Measurements from ENCODE around the gene MAGED4B.
"Not testable (repeated sequence)": the region's sequence is repeated elsewhere in the genome, so short reads cannot be mapped to it uniquely, and the experiment has no call there.

Gene MAGED4B, protein sequence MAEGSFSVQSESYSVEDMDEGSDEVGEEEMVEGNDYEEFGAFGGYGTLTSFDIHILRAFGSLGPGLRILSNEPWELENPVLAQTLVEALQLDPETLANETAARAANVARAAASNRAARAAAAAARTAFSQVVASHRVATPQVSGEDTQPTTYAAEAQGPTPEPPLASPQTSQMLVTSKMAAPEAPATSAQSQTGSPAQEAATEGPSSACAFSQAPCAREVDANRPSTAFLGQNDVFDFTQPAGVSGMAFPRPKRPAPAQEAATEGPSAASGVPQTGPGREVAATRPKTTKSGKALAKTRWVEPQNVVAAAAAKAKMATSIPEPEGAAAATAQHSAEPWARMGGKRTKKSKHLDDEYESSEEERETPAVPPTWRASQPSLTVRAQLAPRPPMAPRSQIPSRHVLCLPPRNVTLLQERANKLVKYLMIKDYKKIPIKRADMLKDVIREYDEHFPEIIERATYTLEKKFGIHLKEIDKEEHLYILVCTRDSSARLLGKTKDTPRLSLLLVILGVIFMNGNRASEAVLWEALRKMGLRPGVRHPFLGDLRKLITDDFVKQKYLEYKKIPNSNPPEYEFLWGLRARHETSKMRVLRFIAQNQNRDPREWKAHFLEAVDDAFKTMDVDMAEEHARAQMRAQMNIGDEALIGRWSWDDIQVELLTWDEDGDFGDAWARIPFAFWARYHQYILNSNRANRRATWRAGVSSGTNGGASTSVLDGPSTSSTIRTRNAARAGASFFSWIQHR

GRCh38 chrX:52068666-52069640 is at the start of gene MAGED4B:
TSS of gene MAGED4B (minus strand) at chrX:52069183. CDS start at chrX:52068172, 1,011 bp downstream.
- H3K9ac ChIP-seq (ENCODE audit: low read length) = not testable (repeated sequence)

DNA sequence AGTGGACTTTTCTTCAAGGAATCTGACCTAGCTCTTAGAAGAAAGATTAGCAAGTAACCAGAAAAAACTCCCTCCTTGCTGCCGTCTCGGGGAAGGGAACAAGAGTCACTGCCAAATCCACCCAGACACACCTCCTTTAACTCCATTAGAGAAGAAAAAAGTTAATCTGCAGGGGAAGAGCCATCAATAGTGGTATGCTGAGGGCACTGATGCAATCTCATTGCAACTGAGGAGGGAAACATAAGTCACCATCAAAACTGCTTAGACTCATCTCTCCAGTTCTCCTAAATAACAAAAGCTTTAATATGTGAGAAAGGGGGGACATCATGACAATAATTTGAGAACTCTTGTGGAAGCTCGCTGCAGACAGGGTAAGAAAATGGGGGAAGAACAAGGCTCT is 49.3 kb upstream of the MAGED4B start:
- no peak overlapping the region for H3K9ac ChIP-seq (ENCODE audit: low read length)
- DNase-seq = no peak

More at GRCh38 chrX:52068666-52069640, at the start of gene MAGED4B:
- H3K9me2 ChIP-seq (replicated peaks; ENCODE audit: insufficient read depth, low read length); H3K4me1 ChIP-seq (ENCODE audit: low read length); H3K36me3 ChIP-seq (replicated peaks; ENCODE audit: insufficient read depth, low read length); H3K4me3 ChIP-seq (ENCODE audit: low read length); H3F3A ChIP-seq (ENCODE audit: insufficient read depth, low read length); H2AFZ ChIP-seq (ENCODE audit: low read length); DNase-seq; H3K27me3 ChIP-seq (replicated peaks; ENCODE audit: insufficient read depth, low read length); H3K79me2 ChIP-seq (ENCODE audit: low read length); H3K27ac ChIP-seq (ENCODE audit: low read length); H3K9me3 ChIP-seq (replicated peaks; ENCODE audit: insufficient read depth, low read length); H4K20me1 ChIP-seq (ENCODE audit: insufficient read depth, low read length); H3K4me2 ChIP-seq (ENCODE audit: low read depth, low read length): not testable (repeated sequence)

DNA sequence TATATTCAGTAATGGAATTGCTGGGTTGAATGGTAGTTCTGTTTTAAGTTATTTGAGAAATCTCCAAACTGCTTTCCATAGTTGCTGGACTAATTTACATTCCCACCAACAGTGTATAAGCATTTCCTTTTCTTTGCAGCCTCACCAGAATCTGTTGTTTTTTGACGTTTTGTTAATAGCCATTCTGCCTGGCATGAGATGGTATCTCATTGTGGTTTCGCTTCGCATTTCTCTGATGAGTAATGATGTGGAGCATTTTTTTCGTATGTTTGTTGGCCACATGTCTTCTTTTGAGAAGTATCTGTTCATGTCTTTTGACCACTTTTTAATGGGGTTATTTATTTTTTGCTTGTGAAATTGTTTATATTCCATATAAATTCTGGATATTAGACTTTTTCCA is 13.6 kb upstream of the MAGED4B start:
- Histone ChIP-seq H3F3A (ENCODE audit: insufficient read depth, low read length) (no peaks in the 10 kb centered on the region), H4K20me1 (ENCODE audit: insufficient read depth, low read length) (no peaks in the 10 kb centered on the region), H3K79me2 (ENCODE audit: low read length) (no peaks in the 10 kb centered on the region), H3K4me1 (ENCODE audit: low read length) (no peaks in the 10 kb centered on the region), H3K9me2 (replicated peaks; ENCODE audit: insufficient read depth, low read length) (no peaks in the 10 kb centered on the region), H3K27me3 (replicated peaks; ENCODE audit: insufficient read depth, low read length) (no peaks in the 10 kb centered on the region), H3K9ac (ENCODE audit: low read length) (no peak overlapping the region), H3K36me3 (replicated peaks; ENCODE audit: insufficient read depth, low read length) (no peaks in the 10 kb centered on the region), H3K27ac (ENCODE audit: low read length) (no peak overlapping the region), H3K4me3 (ENCODE audit: low read length) (no peak overlapping the region), H3K4me2 (ENCODE audit: low read depth, low read length) (no peak overlapping the region), H2AFZ (ENCODE audit: low read length) (no peak overlapping the region), H3K9me3 (replicated peaks; ENCODE audit: insufficient read depth, low read length) (no peaks in the 10 kb centered on the region)
- no peak for DNase-seq
- TF ChIP-seq EZH2 (optimal IDR thresholded peaks at IDR 0.05; ENCODE audit: low read depth, low read length) (no peak), EZH2phosphoT487 (IDR thresholded peaks at IDR 0.05; ENCODE audit: low read length) (no peak), CTCF (IDR thresholded peaks at IDR 0.05; ENCODE audit: low read length) (no peak)

More for the DNA sequence above, 49.3 kb upstream of the MAGED4B start:
- Histone ChIP-seq H3K4me3 (ENCODE audit: low read length) (no peak overlapping the region), H3F3A (ENCODE audit: insufficient read depth, low read length) (no peaks in the 10 kb centered on the region), H3K36me3 (replicated peaks; ENCODE audit: insufficient read depth, low read length) (no peaks in the 10 kb centered on the region), H2AFZ (ENCODE audit: low read length) (no peak overlapping the region), H3K4me2 (ENCODE audit: low read depth, low read length) (no peak overlapping the region), H3K9me3 (replicated peaks; ENCODE audit: insufficient read depth, low read length) (no peaks in the 10 kb centered on the region), H3K27ac (ENCODE audit: low read length) (no peak overlapping the region), H3K4me1 (ENCODE audit: low read length) (no peaks in the 10 kb centered on the region), H3K9me2 (replicated peaks; ENCODE audit: insufficient read depth, low read length) (no peaks in the 10 kb centered on the region), H3K27me3 (replicated peaks; ENCODE audit: insufficient read depth, low read length) (no peaks in the 10 kb centered on the region), H3K79me2 (ENCODE audit: low read length) (no peaks in the 10 kb centered on the region), H4K20me1 (ENCODE audit: insufficient read depth, low read length) (no peaks in the 10 kb centered on the region)
- TF ChIP-seq EZH2 (optimal IDR thresholded peaks at IDR 0.05; ENCODE audit: low read depth, low read length) (no peak), CTCF (IDR thresholded peaks at IDR 0.05; ENCODE audit: low read length) (no peak), EZH2phosphoT487 (IDR thresholded peaks at IDR 0.05; ENCODE audit: low read length) (no peak)

All from MM.1S (cell line).